ENCODE results near the gene SERP1.

The SERP1 gene

DNA sequence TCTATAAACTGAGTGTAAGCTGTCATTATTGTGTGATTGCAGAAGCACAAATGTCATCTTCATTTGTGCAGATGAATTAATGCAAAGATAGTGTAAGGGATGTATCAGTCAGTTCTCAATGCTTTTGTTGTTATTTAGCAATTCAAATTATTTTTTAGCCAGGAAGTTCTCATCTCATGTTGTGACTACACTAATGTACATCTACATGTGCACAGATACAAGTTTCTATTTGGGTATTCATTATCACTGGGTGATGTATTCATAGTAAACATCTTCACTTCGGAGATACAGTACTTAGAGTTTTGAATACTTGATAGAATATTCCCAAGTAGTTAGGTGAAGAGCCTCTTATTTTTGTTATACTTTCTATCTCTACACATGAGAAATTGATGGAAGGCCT is 11.4 kb upstream of the SERP1 start:
- Histone ChIP-seq H3K27me3 (ENCODE audit: insufficient read depth, poor library complexity, severe bottlenecking) (no peaks in the 10 kb centered on the region), H3K27ac (replicated peaks) (no peak overlapping the region), H3K4me3 (replicated peaks; ENCODE audit: insufficient read depth, low read length) (no peak overlapping the region)
- no peak for TF ChIP-seq GABPA (IDR thresholded peaks at IDR 0.05; ENCODE audit: low read depth)
- TF ChIP-seq, protein P1, sequence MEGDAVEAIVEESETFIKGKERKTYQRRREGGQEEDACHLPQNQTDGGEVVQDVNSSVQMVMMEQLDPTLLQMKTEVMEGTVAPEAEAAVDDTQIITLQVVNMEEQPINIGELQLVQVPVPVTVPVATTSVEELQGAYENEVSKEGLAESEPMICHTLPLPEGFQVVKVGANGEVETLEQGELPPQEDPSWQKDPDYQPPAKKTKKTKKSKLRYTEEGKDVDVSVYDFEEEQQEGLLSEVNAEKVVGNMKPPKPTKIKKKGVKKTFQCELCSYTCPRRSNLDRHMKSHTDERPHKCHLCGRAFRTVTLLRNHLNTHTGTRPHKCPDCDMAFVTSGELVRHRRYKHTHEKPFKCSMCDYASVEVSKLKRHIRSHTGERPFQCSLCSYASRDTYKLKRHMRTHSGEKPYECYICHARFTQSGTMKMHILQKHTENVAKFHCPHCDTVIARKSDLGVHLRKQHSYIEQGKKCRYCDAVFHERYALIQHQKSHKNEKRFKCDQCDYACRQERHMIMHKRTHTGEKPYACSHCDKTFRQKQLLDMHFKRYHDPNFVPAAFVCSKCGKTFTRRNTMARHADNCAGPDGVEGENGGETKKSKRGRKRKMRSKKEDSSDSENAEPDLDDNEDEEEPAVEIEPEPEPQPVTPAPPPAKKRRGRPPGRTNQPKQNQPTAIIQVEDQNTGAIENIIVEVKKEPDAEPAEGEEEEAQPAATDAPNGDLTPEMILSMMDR (IDR thresholded peaks at IDR 0.05; ENCODE audit: insufficient read depth, low read length), result no peak
- no peak for TF ChIP-seq SPI1 (IDR thresholded peaks at IDR 0.05; ENCODE audit: borderline replicate concordance, low read depth)
- TF ChIP-seq POLR2AphosphoS5 (IDR thresholded peaks at IDR 0.05; ENCODE audit: low read depth), result no peak
- TF ChIP-seq, protein P2, sequence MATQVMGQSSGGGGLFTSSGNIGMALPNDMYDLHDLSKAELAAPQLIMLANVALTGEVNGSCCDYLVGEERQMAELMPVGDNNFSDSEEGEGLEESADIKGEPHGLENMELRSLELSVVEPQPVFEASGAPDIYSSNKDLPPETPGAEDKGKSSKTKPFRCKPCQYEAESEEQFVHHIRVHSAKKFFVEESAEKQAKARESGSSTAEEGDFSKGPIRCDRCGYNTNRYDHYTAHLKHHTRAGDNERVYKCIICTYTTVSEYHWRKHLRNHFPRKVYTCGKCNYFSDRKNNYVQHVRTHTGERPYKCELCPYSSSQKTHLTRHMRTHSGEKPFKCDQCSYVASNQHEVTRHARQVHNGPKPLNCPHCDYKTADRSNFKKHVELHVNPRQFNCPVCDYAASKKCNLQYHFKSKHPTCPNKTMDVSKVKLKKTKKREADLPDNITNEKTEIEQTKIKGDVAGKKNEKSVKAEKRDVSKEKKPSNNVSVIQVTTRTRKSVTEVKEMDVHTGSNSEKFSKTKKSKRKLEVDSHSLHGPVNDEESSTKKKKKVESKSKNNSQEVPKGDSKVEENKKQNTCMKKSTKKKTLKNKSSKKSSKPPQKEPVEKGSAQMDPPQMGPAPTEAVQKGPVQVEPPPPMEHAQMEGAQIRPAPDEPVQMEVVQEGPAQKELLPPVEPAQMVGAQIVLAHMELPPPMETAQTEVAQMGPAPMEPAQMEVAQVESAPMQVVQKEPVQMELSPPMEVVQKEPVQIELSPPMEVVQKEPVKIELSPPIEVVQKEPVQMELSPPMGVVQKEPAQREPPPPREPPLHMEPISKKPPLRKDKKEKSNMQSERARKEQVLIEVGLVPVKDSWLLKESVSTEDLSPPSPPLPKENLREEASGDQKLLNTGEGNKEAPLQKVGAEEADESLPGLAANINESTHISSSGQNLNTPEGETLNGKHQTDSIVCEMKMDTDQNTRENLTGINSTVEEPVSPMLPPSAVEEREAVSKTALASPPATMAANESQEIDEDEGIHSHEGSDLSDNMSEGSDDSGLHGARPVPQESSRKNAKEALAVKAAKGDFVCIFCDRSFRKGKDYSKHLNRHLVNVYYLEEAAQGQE (IDR thresholded peaks at IDR 0.05; ENCODE audit: insufficient replicate concordance, low read depth), result no peak
- DNase-seq (ENCODE audit: low read depth in 1 of 2, low spot score in 1 of 2), result no peak

DNA sequence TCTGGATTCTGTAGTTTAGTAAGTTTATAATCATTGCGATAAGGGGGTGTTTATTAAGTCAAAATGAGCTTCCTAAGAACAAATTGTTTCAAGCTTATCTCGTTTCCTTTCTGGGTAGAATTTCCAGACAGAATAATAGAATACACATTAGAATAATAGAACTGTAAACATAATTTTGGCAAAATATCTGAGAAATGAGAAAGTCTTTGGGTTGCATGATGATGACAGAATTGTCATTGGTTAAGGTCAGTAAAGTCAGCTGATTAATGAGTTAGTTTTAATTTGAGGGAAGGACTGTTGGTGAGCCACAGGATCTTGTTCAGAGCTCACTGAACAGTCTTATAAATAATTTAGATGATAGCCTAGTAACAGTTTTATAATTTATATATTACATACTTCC is 10.5 kb upstream of the SERP1 start:
- TF ChIP-seq GABPA (IDR thresholded peaks at IDR 0.05; ENCODE audit: low read depth) (no peak), POLR2AphosphoS5 (IDR thresholded peaks at IDR 0.05; ENCODE audit: low read depth) (no peak), SPI1 (IDR thresholded peaks at IDR 0.05; ENCODE audit: borderline replicate concordance, low read depth) (no peak)
- TF ChIP-seq, protein P2 (IDR thresholded peaks at IDR 0.05; ENCODE audit: insufficient replicate concordance, low read depth), result no peak
- TF ChIP-seq, protein P1 (IDR thresholded peaks at IDR 0.05; ENCODE audit: insufficient read depth, low read length), result no peak
- Histone ChIP-seq H3K4me3 (replicated peaks; ENCODE audit: insufficient read depth, low read length) (no peak overlapping the region), H3K27ac (replicated peaks) (no peak overlapping the region), H3K27me3 (ENCODE audit: insufficient read depth, poor library complexity, severe bottlenecking) (no peaks in the 10 kb centered on the region)
- DNase-seq (ENCODE audit: low read depth in 1 of 2, low spot score in 1 of 2), result no peak

DNA sequence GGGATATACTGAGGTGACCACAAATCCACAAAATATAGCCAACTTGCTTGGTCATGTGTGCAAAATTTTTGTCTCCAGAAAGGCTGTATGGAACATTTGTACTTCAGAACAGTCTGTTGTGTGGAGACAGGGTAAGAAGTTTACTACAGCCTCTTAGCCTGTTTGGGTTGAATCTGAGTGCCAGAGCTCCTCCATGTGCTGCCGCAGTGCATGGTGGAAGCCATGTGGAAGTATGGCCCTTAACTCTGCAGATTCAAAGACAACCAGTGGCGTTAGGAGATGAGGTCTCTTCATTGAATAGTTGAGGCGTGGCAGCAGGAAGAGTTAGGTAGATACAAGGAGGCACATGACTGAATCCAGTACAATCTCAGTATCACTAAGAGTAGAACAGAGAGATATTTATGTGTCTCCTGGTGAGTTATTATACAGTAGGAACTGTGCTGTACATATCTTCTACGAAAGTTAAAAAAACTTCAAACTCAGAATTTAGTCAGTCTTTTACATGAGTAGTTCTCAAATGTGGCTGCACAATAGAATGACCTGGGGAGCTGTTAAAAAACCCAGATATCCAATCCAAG is 9.7 kb upstream of the SERP1 start:
- no peak for TF ChIP-seq GABPA (IDR thresholded peaks at IDR 0.05; ENCODE audit: low read depth)
- no peak for TF ChIP-seq POLR2AphosphoS5 (IDR thresholded peaks at IDR 0.05; ENCODE audit: low read depth)
- TF ChIP-seq SPI1 (IDR thresholded peaks at IDR 0.05; ENCODE audit: borderline replicate concordance, low read depth), result no peak
- TF ChIP-seq, protein P1 (IDR thresholded peaks at IDR 0.05; ENCODE audit: insufficient read depth, low read length), result no peak
- TF ChIP-seq, protein P2 (IDR thresholded peaks at IDR 0.05; ENCODE audit: insufficient replicate concordance, low read depth), result no peak
- H3K27ac ChIP-seq (replicated peaks), result no peak overlapping the region
- no peaks in the 10 kb centered on the region for H3K27me3 ChIP-seq (ENCODE audit: insufficient read depth, poor library complexity, severe bottlenecking)
- DNase-seq (ENCODE audit: low read depth in 1 of 2, low spot score in 1 of 2), result no peak
- H3K4me3 ChIP-seq (replicated peaks; ENCODE audit: insufficient read depth, low read length), result no peak overlapping the region

All from HL-60 (cell line).